HG03060 (cell line): ENCODE results near the gene VMAC.

Experiments
- ATAC-seq: cut with Tn5 transposase; IDR thresholded peaks from one replicate; pipeline ENCODE4 v1.9.1; 2021; ENCODE audit warnings: low read depth, moderate number of reproducible peaks; ENCODE audit not compliant: unreplicated experiment

Gene VMAC

GRCh38 chr19:5949792-5950305 is 45.2 kb downstream of the VMAC start:
- no peak for ATAC-seq

DNA sequence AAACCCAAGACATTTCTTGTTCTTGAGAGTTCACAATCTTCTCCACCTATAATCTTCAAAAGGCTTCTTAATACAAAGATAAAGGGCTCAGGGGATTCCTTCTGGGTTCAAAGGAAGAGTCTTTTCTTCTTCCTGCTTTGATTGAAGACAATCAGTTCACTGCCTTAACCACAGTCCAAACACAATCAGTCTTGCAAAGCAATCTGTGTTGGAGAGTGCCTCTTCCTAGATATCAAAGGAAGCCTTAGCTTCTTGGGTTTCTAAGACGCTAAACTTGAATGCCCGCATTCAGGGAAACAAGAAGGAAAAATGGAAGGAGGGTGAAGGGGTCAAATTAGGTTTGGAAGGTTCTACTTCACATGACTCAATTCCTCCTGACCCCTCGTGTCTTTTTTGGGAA is 46.1 kb downstream of the VMAC start:
- ATAC-seq: no peak

DNA sequence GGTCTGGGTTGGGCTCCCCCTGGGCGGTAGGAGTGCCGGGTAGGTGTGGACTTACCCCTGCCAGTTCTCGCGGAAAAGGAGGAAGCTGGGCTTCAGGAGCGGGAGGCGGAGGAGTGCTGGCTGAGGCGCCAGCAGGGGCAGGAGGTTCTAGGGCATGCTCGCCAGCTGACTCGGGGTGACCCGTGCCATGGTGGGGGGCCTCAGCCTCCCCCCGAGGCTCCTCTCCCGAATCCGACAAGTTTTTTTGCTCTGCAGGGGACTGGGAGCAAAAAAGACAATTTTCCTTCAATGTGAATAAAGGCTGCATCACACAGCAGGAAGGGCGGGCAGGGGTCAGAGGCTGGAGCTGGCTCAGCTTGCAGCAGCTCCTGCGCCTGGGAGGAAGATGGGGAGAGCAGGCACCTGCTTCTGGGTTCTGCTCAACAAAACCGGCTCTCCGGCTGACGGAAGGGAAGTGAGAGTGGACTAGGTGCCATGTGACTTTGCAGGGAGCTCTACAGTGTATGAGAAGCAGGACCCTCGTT is 46.7 kb downstream of the VMAC start:
- ATAC-seq: no peak

DNA sequence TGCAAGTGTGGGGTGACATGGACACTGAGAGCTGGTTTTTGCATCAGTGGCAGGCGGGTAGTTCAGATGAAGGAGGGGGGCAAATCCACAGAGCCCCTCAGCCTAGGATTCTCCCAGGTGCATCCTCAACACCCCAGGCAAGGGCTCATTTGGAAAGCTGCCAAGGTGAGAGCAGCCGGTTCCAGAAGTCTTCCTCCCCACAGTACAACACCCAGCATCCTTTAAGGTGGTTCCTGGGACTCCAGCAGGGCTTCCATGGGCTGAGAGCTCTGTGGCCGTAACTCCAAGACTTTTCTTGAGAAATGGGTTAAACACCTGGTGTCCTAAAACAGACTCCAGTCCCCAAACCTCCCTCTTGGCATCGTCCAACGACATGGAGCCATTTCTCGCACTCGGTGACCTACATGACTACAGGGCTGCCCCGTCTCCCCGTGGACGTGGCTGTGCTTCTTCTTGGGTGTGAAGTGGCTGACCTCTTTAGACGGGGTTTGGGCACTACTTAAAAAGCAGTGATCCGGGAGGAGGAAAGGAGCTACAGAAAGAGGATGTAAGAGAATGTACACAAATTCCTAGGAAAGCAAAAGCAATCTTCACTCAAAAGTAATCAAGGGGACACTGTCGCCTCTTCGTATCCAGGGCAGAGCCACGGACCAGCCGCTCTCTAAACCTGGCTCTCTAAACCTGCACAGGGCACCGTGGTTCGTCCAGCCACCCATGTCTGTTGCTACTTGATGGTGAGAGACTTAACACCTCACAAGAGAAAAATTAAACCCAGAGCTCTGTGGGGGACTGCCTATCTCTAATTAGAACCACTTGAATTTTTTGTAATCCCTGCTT is 47.7 kb downstream of the VMAC start:
- ATAC-seq: no peak

DNA sequence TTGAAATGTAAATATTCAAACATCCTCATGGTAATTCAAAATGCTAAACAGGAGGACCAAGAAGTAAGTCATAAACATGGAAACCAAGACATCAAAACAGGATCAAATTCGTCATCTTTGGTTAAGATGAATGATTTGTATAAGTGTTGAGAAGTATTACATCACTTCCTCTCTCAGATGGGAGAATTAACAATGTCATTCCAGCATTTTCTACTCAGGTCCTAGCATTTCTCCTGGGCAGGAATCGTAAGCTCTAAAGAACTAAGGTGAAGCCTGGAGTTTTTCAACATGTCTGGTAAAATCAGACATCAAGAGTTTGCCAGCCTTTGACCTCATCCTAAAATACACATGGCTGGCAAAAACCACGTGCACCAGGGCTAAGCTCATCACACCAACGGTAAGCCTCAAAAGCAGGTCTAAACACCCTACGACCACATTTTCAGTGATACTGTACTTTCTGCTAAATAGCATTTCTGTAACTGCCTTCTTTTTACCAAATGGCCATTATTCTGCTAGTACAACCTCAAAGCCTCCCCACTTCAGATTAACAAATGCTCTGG is 48.4 kb downstream of the VMAC start:
- ATAC-seq: no peak

- ATAC-seq: no peak
Measured at GRCh38 chr19:5953680-5954213, 49.1 kb downstream of the VMAC start.

GRCh38 chr19:5954293-5954692 is 49.6 kb downstream of the VMAC start:
- ATAC-seq: no peak

DNA sequence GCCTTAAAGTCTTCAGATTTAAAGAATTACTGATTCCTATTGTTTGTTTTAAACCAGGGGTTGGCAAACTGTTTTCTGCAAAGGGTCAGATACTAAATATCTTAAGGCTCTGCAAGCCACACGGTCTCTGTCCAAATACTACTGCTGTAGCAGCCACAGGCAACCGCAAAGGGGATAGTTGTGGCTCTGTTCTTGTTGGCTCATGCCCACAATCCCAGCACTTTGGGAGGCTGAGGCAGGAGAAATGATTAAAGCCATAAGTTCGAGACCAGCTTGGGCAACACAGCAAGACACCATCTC is 50.9 kb downstream of the VMAC start:
- no peak for ATAC-seq

DNA sequence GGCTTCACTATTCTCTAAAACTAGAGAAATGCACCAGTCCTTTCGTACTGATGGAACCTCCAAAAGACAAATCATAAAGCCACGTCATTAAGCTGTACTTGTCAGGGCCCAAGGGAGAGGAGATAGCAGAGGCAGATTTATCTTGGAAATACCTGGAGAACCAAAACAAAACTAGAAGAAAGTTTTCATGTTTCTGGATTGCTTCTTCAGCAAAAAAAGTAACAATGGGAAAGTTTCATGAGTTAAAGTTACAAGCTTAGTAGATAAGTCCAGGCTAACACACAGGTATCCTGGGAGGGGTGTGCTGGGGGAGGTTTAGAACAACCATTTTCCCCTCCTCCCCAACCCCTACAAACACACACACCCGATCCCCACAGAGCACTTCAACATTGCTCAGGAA is 51.7 kb downstream of the VMAC start:
- no peak for ATAC-seq

GRCh38 chr19:5956728-5957127 is 52.1 kb downstream of the VMAC start:
- no peak for ATAC-seq

DNA sequence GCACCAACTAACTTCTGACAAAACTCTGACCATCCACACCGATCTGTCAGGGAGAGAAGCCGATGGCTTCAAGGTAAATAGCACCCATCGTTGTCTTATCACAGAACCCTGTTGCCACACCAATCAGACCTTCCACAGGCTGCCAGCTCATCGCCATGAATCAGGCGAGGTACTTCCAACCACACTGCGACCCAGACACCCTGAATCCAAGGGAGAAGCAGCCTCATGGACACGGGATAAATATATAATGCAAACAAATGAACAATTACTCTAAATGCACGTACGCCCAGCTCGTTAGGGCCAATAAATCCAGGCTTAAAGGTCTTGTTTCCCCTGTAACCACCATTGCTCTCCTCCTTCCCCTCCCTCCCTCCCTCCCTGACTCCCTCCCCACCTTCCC is 52.5 kb downstream of the VMAC start:
- ATAC-seq: no peak

GRCh38 chr19:5958074-5958850 is 53.6 kb downstream of the VMAC start:
- ATAC-seq: no peak

DNA sequence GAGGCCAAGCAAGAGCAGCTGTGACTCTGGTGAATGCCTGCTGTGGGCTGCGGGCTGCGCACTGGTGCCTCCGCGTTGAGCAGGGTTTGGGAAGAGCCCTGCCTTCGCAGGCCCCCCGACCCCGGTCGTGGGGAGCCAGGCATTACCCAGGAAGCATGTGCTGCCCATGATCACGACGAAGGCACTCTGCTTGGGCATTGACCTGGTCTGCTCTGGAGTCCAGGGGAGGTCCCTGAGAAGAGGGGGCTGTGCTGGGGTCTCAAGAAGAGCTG is 54.1 kb downstream of the VMAC start:
- ATAC-seq: no peak

- no peak for ATAC-seq
Measured at GRCh38 chr19:5959260-5960004, 54.8 kb downstream of the VMAC start.
